NOMO-1 treated with DMSO at 0.1 percent for 48 hours (cell line): Measurements from ENCODE around the gene KBTBD8.

ENCODE experiments used
- DNase-seq: peaks from one replicate; lab custom pipeline; 2025; ENCODE audit not compliant: unreplicated experiment; lab: John Stamatoyannopoulos, UW

The KBTBD8 gene

GRCh38 chr3:66996696-66997095 is 1.4 kb upstream of the KBTBD8 start:
- DNase-seq, result peak; percentile 40

GRCh38 chr3:66997560-66998112 is 471 bp upstream of the KBTBD8 start:
- DNase-seq, result no peak

DNA sequence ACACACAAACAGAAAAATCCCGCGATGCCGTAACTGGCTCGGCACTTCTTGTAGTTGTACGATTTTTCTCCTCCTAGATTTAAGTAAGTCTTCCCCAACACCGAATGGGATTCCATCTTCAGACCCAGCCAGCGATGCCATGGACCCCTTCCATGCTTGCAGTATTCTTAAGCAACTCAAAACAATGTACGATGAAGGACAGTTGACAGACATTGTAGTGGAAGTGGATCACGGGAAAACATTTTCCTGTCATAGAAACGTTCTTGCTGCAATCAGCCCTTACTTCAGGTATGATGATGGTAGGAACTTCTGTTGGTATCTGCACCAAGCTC is 763 bp downstream of the KBTBD8 start:
- no peak for DNase-seq

DNA sequence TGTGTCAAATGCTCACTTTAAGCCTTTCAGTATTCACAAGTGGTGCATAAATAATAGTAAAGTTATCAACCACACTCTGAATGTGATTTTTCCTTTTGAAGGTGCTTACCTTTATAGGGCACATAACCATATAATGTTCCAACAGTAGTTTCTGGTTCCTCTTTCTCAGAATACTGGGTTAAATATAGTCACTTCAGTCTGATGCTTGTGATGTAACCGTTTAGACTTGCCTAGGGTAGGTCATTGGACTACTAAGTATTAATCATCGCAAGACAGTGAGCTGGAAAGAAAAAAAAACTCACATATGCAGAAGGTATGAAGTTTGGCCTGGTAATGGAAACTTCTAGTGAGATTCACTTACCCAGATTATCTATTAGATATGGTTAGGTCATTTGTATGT is 1.9 kb downstream of the KBTBD8 start:
- peak; percentile 96 for DNase-seq

- no peak for DNase-seq
These were observed 3.2 kb downstream of the KBTBD8 start for GRCh38 chr3:67001086-67001861.

GRCh38 chr3:67005974-67006373 is 7.9 kb downstream of the KBTBD8 start:
- no peak for DNase-seq

DNA sequence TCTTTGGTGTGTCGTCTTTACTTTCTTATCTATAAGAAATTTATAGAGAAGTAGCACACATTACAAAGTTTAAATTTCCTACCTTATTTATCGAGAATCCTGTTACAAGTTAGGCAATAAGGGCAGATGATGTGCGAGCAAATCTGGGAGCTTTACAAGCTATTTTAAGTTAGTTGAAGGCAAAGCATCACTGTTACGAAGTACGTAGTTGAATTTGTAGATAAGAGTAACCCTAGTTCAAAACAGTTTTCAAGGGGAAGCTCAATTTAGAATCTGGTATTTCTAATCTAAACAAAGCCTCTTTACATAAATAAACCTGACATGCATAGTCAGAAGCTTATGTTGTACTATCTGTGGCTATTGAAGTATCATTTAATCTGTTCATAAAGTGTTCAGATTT is 8.4 kb downstream of the KBTBD8 start:
- no peak for DNase-seq

DNA sequence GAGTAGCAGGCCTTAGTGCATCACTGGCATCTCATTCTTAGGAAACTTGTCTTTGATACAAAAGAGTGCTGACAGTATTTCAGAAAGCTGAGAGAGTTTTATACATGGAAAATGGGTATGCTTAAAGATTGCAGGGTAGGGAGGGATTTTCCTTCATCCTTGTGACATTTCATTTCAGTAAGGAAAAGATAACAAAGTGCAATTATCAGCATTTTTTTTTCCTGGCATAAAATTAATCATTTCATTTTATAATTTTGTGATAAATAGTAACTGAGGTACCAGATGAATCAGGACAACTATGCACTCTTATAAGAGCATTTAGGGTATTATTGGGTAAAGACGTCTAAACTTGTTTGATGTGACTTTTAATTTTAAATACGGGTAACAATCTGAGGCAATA is 10.3 kb downstream of the KBTBD8 start:
- no peak for DNase-seq

DNA sequence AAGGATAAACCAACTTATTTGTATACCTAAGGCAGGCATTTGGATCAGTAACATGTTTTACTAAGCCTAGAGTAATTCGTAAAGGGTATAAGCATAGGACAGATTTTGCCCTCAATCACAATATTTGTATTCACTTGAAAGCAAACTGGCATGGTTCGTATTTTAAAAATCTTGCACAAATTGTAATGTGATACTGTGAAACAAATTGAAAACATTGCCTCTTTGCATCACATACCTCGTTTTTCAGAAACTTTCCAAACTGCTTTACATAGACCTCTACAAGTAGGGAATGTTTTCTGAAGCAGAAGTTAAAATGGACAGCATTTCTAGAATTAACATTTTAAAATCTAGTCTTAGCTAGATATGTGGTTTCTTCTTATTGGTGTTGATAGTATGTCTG is 11.6 kb downstream of the KBTBD8 start:
- DNase-seq, result no peak

GRCh38 chr3:67011414-67012131 is 13.5 kb downstream of the KBTBD8 start:
- no peak for DNase-seq

- DNase-seq, result no peak
These were observed 14.5 kb downstream of the KBTBD8 start for GRCh38 chr3:67012564-67012963.

DNA sequence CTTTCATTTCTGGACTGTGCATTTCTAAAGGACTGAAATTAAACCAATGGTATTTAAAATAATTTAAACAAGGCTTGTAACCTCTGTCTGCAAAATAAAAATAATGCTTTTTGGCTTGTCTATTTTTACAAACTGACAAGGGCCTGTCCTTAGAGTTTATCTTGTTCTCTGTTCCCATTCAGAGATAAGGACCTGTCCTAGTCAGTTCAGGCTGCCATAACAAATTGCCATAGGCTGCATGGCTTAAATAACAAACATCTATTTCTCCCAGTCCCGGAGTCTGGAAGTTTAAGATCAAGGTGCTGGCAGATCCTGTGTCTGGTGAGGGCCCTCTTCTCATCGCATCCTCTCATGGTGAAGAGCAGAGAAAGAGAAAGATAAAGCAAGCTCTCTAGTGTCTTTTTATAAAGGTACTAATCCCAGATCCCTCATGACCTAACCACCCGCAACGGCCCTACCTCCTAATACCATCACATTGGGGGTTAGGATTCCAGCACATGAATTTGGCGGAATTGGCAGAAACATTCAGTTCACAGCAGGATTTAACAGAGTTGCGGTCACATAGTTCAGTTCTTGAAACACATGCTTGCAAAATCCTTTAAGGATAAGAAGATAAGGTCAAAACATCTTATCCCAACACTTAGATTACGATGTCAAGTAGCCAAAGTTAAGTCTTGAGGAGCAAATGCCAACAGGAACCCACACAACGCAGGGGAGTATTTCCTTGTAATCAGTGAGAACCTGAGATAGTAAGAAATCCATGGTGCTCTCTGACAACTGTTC is 17.8 kb downstream of the KBTBD8 start:
- no peak for DNase-seq

- DNase-seq, result peak; percentile 29
These were observed 18.5 kb downstream of the KBTBD8 start for GRCh38 chr3:67016522-67017080.

DNA sequence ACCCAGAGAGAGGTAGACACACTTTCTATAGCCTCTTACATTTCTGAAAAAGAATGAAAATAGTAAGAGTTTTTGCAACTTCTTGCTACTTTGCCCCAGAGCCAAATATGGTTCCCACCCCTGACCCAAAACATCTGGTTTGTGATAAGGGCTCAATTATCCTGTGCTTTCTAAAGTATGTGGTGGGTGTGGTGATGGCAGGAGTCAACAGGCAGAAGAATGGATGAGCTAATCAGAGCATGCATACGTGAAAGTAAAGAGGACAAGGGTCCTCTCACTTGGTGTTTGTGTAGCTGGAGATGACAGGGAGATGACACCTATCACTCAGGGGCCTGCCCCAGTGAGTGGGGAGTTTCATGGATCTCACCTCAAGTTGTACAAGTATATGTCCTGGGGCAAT is 19.1 kb downstream of the KBTBD8 start:
- DNase-seq, result no peak

GRCh38 chr3:67018105-67018788 is 20.1 kb downstream of the KBTBD8 start:
- no peak for DNase-seq

DNA sequence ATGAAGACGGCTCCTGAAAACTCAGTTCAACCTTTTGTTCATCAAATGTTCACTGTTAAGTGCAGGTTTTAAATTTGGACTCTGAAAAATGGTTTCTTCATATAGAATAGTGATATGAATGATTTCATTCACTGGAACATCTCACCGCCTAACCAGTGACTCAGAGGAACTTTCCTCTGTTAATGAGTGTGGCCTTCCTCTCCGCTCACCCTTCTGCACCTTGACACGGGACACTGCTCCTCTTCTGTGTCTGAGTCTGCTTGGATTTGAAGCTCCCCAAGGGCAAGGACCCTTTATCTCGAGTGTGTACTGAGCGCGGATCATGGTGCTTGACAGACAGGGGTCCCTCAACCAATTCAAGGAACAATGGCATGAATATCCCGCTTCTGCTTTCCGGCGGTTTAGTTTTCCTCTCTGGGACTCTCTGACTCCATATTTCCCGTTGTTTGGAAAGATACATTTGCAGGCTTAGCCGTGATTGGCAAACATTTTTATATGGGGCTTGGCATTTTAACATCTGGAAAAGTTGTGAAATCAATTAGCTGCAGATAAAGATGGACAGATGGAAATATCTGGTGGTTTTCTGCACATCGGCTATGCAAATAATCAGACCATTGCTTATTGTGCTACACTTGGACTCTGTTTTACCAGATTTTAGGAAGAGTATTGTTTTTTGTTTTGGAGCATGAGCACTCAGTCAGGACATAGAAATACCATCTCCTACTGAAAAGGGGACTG is 20.9 kb downstream of the KBTBD8 start:
- no peak for DNase-seq

- no peak for DNase-seq
These were observed 30.1 kb downstream of the KBTBD8 start for GRCh38 chr3:67028001-67028784.

- peak; percentile 81 for DNase-seq
These were observed 33.0 kb downstream of the KBTBD8 start for GRCh38 chr3:67030785-67031740.
